GM18907 (cell line): ENCODE results near the gene ZSWIM3.

ENCODE experiments used
- ATAC-seq: cut with Tn5 transposase; IDR thresholded peaks from one replicate; pipeline ENCODE4 v1.9.1; 2021; ENCODE audit warnings: mild to moderate bottlenecking, moderate library complexity; ENCODE audit not compliant: unreplicated experiment

ZSWIM3 gene

DNA sequence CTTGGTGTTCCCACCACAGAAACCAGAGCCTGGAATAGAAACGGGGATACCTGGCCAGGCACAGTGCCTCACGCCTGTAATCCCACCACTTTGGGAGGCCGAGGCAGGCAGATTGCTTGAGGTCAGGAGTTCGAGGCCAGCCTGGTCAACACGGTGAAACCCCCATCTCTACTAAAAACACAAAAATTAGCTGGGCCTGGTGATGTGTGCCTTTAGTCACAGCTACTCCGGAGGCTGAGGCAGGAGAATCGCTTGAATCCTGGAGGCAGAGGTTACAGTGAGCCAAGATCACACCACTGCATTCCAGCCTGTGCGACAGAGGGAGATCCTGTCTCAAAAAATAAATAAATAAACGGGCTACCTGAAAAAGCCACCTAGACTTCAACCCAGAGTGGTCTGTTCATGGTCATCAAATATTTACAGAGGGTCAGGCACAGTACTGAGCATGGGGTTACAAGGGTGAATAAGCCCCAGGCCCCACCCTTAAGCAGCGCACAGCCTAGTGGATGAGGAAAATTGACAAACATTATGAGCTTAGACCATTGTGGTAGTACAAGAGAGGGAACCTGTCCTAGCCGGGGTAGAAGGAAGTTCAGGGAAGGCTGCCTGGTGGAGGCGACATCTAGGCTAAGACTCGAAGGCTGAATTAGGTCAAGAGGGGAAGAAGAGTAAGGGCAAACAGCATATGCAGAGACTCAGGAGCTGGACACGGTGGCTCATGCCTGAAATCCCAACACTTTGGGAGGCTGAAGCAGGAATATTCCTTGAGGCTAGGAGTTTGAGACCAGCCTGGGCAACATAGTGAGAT lies 69.9 kb downstream of the ZSWIM3 start:
- no peak for ATAC-seq
